ENCODE measurements around the gene TYW3. TPM values are rescaled to one million over a fixed set of nuclear protein-coding genes. Genes with fewer than 3 reads are reported as not detected.
A peak's percentile ranks its signal among the peaks of the same experiment; 100 is the strongest.
"Not testable (repeated sequence)": the region's sequence is repeated elsewhere in the genome, so short reads cannot be mapped to it uniquely, and the experiment has no call there.

The TYW3 gene
- polyA plus RNA-seq, 4 donors = 28.0 to 37.3 (median 33.8) TPM

DNA sequence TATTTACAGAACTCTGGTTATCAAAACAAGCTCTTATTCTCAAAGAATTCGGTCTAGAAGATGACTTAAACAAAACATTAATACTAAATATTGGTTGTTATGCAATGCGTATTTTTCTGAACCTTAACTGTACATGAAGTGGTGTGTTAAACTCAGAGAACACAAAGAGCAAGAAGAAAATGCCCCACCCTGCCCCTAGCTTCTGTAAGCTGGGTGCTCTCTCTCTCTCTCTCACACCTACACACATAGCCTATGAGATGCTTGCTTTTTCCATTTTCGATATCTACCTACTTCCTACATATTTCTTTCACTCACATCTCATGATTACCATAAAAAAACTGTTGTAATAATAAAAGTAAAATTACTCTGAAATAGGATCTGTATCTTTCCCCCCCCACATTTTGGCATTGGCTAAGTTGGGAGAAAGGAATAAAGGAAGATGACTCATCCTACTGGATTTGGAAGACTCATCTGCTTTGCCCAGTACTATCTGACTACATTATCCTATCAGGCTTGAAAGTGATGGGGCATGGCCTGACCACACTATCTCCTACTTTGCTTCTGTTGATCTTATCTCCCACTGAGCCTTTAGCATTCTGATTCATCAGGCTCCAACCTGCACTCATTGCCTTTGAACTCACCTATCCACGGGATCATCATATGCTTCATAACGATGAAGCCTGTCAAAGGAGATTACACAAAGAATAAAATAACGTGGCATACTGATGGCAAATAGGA is 3.0 kb upstream of the TYW3 start:
- no peak for DNase-seq (ENCODE audit: low read depth in 4 of 4, low spot score in 3 of 4)

DNA sequence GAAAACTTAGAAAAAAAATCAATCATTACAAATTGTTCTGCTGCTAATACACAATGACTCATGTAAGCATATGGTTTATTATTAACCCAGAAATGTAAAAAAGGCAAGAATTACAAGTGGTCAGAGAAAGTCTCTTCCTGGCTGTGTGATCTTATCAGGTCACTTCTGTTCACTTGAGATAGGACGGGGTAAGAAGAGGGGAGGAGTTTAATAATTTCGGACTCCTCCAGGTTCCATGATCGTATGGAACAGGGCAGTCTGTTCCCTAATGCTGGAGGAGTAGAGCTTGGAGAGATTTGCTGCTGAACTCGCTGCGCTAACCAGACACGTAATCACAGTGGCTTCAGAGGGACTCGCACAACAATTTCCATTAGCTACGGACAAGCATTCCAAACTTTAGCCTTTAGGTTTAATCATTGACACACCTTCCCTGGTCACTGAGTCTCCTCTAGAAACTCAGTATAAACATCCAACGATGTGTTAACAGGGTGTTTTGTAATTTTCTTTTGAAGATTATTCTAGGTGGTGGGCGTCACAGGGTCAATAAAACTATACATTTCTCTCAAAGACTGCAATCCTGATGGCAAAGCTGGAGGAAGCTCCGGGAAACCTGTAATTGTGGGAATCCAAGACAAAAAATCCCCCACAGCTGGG is 1.4 kb upstream of the TYW3 start:
- peak in 3 of 4 donors; percentile 36 to 62 (median 50) for DNase-seq (ENCODE audit: low read depth in 4 of 4, low spot score in 3 of 4)

DNA sequence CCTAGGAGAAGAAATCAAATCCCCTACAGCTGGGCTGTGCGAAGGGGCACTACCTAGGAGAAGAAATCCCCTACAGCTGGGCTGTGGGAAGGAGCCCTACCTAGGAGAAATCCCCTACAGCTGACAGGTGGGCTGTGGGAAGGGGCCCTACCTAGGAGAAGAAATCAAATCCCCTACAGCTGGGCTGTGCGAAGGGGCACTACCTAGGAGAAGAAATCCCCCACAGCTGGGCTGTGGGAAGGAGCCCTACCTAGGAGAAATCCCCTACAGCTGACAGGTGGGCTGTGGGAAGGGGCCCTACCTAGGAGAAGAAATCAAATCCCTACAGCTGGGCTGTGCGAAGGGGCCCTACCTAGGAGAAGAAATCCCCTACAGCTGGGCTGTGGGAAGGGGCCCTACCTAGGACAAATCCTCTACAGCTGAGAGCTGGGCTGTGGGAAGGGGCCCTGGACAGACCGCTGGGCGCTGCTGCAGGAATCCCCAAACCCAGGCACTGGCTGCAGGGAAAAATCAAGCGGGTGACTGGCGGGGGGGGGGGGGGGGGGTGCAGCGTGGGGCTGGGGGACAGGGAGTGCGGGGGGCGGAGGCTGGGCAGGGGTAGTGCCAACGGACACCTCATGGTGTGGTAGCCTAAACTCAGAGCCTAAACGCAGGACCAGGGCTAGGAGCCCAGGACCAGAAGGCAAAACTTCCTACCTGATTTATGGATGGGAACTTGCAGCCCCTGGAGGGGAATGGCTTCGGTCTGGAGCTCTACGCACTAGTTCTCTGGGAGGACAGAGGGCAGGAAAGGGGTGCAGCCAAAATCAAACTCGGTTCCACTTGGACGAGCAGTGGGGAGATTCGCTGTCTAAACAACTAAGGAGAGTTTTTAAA is 643 bp upstream of the TYW3 start:
- peak in 1 of 4 donors; percentile 14 for DNase-seq (ENCODE audit: low read depth in 4 of 4, low spot score in 3 of 4)

DNA sequence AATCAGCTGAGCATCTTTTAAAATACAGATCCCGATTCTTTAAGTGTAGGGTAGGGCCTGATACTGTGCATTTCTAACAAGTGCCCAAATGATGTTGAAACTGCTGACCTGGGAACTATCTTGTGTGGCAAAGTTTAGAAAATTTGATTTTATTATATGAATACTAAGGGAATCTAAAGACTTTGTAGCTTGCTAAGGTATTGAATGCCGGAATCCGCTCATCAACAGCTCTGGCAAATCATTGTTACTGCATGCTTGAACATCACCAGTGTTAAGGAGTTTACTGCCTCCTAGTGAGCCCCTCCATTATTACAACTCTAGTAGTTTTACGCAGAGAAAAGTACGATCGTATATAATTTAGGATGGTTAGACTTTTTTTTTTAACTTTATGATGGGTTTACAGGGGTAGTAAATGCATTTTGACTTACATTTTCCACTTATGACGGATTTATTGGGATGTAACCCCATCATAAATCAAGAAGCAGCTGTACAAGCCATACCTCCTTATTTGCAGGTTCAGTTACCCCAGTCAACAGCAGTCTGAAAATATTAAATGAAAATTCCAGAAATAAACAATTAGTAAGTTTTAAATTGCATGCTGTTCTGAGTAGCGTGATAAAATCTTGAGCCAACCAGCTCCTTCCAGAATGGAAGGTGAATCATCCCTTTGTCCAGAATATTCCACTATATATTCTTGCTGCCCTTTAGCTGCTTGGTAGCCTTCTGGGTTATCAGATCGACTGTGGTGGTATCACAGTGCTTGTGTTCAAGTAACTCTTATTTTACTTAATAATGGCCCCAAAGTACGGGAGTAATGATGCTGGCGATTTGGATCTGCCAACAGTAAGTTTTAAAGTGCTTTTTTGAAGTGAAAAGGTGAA is 892 bp downstream of the TYW3 start:
- DNase-seq (ENCODE audit: low read depth in 4 of 4, low spot score in 3 of 4) = peak; percentile 47 to 65 (median 61)

DNA sequence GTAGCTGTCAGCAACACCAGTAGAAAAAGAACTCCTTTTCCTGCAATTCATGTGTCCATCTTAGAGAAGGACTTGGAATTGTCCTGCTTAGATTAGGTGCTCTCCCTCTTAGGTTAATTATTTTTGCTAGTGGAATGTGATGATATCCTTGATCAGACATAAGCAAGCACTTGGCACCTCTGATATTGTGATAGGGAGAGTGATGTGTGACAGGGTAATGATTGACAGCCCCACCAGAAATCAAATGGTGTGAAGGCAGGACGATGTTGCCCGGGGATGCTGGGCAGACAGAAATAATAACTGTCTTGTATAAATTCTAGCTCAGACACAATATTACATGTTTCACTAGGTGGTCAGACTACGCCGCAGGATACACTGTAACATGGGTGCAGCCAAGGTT is 4.4 kb downstream of the TYW3 start:
- DNase-seq (ENCODE audit: low read depth in 4 of 4, low spot score in 3 of 4) = no peak

DNA sequence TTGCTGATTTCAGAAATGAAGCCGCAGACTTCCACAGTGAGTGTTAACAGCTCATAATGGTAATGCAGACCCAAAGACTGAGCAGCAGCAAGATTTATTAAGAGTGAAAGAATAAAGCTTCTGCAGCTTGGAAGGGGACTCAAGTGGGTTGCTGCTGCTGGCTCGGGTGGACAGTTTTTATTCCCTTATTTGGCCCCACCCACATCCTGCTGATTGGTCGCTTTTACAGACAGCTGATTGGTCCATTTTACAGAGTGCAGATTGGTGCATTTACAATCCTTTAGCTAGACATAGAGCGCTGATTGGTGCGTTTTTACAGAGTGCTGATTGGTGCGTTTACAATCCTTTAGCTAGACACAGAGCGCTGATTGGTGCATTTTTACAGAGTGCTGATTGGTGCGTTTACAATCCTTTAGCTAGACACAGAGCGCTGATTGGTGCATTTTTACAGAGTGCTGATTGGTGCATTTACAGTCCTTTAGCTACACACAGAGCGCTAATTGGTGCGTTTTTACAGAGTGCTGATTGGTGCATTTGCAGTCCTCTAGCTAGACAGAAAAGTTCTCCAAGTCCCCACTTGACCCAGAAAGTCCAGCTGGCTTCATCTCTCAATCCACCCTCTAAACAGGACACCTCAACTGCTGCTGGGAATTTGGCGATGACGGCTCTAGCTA is 7.5 kb downstream of the TYW3 start:
- DNase-seq (ENCODE audit: low read depth in 4 of 4, low spot score in 3 of 4) = not testable (repeated sequence)

DNA sequence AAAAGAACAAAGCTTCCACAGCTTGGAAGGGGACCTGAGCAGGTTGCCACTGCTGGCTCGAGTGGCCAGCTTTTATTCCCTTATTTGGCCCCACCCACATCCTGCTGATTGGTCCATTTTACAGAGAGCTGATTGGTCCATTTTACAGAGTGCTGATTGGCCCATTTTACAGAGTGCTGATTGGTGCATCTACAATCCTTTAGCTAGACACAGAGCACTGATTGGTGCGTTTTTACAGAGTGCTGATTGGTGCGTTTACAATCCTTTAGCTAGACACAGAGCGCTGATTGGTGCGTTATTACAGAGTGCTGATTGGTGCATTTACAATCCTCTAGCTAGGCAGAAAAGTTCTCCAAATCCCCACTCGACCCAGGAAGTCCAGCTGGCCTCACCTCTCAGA is 12.3 kb downstream of the TYW3 start:
- DNase-seq (ENCODE audit: low read depth in 4 of 4, low spot score in 3 of 4) = not testable (repeated sequence)

DNA sequence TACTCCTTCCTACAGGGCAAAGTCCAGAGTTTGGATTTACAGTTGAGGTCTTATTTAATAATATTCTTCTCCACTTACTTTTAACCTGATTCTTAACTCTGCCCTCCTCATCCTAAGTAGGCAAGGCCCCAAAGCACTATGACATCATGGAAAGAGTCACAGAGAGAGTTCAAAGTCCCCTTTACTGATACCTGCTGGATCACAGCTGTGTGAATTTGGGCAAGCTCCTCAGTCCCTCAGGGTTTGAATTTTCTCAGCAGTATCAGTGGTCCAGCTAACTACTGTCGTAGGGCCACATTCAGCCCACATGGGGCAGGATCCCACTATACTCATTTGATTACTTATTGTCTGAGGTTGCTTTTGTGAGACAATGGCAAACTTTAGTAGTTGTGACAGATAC is 16.0 kb downstream of the TYW3 start:
- no peak for DNase-seq (ENCODE audit: low read depth in 4 of 4, low spot score in 3 of 4)

DNA sequence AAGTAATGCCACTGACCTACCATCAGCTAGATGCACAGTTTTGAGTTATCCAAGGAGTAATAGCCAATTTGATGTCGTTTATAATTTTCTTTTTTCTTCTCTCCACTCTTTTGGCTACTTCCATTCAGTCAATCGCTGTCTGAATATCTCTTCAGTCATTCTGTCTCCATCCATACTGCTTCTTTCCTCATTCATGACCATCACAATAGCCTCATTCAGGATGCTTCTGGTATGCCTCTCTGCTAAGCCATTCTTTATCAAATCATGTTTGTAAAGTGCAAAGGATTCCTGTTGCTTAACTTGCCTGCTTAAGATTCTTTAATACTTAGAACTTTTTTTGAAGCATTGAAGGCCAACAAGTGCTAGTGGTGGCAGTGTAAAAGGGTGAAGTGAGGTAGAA is 20.2 kb downstream of the TYW3 start:
- no peak for DNase-seq (ENCODE audit: low read depth in 4 of 4, low spot score in 3 of 4)

DNA sequence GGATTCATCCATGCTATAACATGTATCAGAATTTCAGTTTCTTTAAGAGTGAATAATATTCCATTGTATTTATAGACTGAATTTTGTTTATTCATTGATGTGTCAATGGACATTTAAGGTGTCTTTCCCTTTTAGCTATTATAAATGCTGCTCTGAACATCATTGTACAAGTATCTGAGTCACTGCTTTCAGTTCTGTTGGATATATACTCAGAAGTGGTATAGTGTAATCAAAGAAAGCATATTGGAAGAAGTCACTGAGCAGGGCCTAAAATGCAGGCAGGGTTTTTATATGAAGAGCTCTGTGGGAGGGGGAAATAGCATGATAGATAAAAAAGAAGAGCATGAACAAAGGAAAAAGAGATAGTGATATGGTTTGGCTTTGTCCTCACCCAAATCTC is 22.5 kb downstream of the TYW3 start:
- DNase-seq (ENCODE audit: low read depth in 4 of 4, low spot score in 3 of 4) = no peak

DNA sequence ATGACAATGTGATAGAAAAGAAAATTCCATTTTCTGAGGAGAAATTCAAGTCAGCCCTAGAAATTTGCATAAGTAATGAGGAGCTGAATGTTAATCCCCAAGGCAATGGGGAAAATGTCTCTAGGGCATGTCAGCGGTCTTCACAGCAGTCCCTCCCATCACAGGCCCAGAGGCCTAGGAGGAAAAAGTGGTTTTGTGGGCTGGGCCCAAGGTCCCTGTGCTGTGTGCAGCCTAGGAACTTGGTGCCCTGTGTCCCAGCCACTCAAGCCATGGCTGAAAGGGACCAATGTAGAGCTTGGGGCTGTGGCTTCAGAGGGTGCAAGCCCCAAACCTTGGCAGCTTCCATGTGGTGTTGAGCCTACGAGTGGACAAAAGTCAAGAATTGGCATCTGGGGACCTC is 23.7 kb downstream of the TYW3 start:
- not testable (repeated sequence) for DNase-seq (ENCODE audit: low read depth in 4 of 4, low spot score in 3 of 4)

DNA sequence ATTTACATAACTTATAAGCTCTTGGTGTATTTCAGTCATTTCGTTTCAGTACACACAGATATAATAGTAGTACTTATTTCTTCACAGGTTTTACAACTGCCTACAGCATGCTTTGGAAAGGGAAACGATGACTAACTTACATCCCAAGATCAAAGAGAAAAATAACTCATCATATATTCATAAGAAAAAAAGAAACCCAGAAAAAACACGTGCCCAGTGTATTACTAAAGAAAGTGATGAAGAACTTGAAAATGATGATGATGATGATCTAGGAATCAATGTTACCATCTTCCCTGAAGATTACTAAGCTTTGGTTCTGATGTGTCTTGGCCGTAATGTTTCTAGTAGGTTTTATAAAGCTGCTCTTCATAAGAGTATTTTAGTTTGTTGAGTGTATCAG is 30.9 kb downstream of the TYW3 start:
- no peak for DNase-seq (ENCODE audit: low read depth in 4 of 4, low spot score in 3 of 4)

DNA sequence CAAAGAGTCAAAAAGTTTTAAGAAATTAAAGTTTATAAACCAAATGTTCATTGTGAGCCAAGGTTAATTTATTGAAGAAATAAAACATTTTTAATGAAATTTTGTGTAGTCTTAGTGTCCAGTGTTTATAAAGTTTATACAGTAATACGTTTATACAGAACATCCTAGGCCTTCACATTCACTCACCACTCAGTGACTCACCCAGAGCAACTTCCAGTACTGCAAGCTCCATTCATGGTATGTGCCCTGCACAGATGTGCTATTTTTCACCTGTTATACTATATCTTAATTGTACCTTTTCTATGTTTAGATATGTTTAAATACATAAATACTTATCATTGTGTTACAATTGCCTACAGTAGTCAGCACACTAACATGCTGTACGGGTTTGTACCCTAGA is 33.6 kb downstream of the TYW3 start:
- DNase-seq (ENCODE audit: low read depth in 4 of 4, low spot score in 3 of 4) = no peak

DNA sequence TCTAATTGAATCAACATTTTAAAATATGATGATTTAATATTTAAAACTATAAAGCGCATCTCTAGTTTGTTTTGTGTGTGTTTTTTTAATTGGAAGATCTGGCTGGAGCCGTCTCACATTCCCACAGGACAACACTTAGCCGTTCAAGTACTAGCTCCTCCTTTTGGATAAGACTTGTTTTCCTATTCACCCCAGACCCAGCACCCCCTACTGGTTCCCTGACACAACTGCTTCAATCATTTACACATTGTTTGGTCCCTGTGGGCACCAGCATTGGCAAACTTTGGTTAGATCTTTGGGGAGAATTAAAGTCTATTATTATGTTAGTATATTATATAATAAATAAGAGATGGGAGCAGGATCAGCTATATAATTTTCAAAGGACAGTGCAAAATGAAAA is 34.5 kb downstream of the TYW3 start:
- no peak for DNase-seq (ENCODE audit: low read depth in 4 of 4, low spot score in 3 of 4)

DNA sequence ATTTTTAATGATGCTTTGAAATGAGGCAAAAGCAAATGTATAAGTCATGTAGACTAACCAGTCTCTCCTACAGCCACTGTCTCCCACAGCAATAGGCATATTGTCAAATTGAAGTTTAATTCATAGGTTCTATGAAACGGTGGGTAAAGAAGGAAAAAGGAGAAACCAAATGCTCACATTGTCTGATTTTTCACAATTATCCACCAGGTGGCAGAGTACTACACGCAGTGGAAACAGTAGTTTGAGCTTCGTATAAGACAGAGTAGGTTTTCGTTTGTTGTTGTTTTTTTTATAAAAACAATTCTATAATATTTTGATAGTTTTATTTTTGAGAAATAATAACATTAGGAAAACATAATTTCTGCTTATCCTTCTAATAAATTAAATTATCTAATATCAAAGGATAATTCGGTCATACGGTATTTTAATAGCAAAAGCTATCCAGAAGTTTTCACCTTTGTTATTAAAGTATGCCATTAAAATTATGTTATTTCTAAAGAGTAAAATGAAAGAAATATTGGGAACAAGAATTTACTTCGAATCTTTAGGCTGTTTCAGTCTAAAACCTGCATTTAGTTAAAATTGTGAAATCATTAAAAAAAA is 39.1 kb downstream of the TYW3 start:
- peak; percentile 5 to 33 (median 22) for DNase-seq (ENCODE audit: low read depth in 4 of 4, low spot score in 3 of 4)

DNA sequence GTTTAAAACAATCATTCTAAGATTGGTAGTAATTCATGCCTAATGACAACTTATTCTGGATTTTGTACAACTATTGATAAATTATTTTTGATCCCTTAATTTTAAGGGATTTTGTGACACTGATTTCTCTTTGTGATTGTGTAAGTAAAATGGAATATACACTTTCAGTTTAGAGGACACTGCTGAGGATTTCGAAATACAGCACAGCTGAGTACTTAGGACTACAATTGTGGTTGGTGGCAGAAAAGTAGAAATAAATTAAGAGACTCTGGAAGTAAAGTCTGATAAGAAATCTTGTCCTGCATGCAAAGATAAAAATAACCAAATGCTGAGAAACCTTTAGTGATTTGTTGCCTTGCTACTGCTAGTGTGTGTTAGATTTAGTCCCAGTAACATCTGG is 40.0 kb downstream of the TYW3 start:
- no peak for DNase-seq (ENCODE audit: low read depth in 4 of 4, low spot score in 3 of 4)

DNA sequence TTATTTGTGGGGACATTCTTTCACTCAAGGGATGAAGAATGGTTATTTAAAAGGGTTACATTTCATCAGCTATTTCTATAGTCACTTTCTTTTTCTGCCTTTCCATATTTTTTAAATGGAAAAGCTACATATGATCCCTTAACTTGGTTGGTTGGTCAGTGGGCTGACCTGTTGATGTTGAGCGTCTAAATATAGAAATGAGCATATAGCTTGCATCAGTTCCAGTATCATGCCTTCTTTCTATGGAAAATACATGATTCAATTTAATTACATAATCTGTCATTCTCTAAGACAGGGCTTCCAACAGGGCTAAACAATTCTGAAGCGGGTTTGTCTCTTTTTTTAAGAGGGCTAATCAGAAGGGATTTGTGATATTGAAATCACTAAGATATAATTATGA is 40.6 kb downstream of the TYW3 start:
- no peak for DNase-seq (ENCODE audit: low read depth in 4 of 4, low spot score in 3 of 4)

DNA sequence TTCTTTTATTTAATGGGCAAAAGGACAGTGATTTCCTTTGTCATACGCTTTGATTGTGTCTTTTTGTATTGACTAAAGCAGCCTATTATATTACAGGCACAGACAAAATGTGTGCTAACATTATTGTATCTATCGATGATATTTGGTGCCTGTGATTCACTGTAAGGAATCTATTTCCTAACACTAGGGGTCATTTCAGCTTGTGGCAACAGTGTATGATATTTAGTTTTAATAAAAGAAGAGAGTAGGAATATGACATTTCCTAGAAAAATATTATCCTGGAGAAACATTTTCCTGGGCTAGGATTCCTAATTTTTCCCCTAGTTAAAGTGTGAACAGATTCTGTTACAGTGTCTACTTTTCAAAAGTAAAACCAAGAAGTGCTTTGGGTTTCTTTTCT is 42.8 kb downstream of the TYW3 start:
- DNase-seq (ENCODE audit: low read depth in 4 of 4, low spot score in 3 of 4) = no peak

DNA sequence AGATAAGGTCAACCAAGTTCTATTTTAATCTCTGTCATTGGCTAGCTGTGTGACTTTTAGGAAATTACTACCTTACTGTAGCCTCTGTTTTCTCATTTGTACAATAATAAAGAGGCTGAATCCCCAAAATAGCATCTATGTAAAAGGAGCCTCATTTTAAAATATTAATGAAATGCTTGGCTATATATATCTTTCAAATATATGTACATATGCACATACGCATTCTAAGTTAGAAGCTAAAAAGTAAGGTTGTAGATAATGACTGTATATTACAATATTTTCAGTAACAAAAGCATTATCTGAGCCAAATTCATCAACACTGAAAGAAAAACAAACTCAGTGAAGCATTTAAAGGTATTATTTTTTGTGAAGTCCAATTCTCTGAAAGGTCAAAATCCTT is 44.6 kb downstream of the TYW3 start:
- DNase-seq (ENCODE audit: low read depth in 4 of 4, low spot score in 3 of 4) = no peak

DNA sequence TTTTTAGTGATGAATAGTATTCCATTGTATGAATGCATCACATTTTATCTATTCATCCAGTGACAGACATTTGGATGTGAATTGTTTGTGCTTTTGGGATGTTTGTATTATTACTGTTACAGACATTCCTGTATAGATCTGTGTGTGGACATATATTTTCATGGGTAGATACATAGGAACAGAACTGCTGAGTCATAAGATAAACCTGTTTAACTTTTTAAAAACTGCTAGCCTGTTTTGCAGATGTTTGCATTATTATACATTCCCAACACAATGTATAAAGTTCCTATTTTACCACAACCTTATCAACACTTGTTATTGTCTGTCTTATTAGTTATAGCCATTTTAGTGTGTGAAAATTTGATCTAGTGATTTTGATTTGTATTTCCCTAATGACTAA is 46.8 kb downstream of the TYW3 start:
- DNase-seq (ENCODE audit: low read depth in 4 of 4, low spot score in 3 of 4) = no peak

All from left renal pelvis (tissue), 4 donors.